Right cardiac atrium (tissue), 5 donors: ENCODE results near the gene GPR107. TPM values are rescaled to one million over a fixed set of nuclear protein-coding genes. Genes with fewer than 3 reads are reported as not detected.
A peak's percentile ranks its signal among the peaks of the same experiment; 100 is the strongest.

Experiments
- ATAC-seq, 2 donors: fragments of 200-7000 bp; cut with Tn5 transposase; one replicate each; pipeline versions ENCODE4 v1.8.0 to v1.9.1; 2020; ENCODE audit warnings: moderate library complexity in 2 of 2, mild to moderate bottlenecking in 1 of 2
- DNase-seq, 3 donors: peaks; one replicate each; pipeline ENCODE4 v3.0.0-alpha.2; 2020
- H3K27ac ChIP-seq: one replicate; pipeline ENCODE4 v1.5.1; 2013; ENCODE audit warnings: mild to moderate bottlenecking, low read length, control low read depth, moderate library complexity
- H3K27me3 ChIP-seq: one replicate; pipeline ENCODE4 v1.6.1; 2013; ENCODE audit not compliant: control insufficient read depth, insufficient read depth
- H3K4me1 ChIP-seq: one replicate; pipeline ENCODE4 v1.6.1; 2013; ENCODE audit warnings: low read length; ENCODE audit not compliant: control insufficient read depth, insufficient read depth
- H3K4me3 ChIP-seq: one replicate; pipeline ENCODE4 v1.5.1; 2013; ENCODE audit warnings: low read length, control low read depth
- H3K9me3 ChIP-seq: one replicate; pipeline ENCODE4 v1.6.1; 2013; ENCODE audit warnings: low read length; ENCODE audit not compliant: control insufficient read depth
- WGBS: extraction: QIAGEN DNeasy Blood & Tissue Kit; methylation state at CpG from one replicate; pipeline ENCODE4 v1.1.7; 2013; 5-methylcytosine and 5-hydroxymethylcytosine counted together
- intact Hi-C, 4 donors: fragments of 100-400 bp; cut with DNase I; formaldehyde crosslinking; loops; one replicate each; pipeline versions ENCODE4 v1.11.0 to v1.14.0; 2022 to 2023
- polyA plus RNA-seq: library from polyadenylated mRNA; stranded (reverse); fragments of 200-250 nt; gene quantifications from one replicate; pipeline ENCODE4 v1.2.3, GENCODE V29; 2013
- total RNA-seq, 4 donors: library from RNA; stranded (reverse); fragmentation: NEBNext Ultra II Directional; extraction: Animal tissue kit (Norgen Biotek cat#: 25700); gene quantifications; one replicate each; pipeline ENCODE4 v1.2.1, GENCODE V29; 2021
- donor health status: healthy with polysubstance abuse.
- donor health status: DM: no; HTN: yes; CAD: no.
- donor health status: DM: no; HTN: no; CAD: no.
- donor health status: DM: no; HTN: yes; CAD: no; lungs with severe emphysema.
- donor health status: DM: yes; HTN: yes; CAD: no.

The GPR107 gene
- total and polyA plus RNA-seq, 5 donors, result 13.1 to 29.5 (median 23.9) TPM

GRCh38 chr9:130138791-130139190 lies 85.1 kb downstream of the GPR107 start:
- intact Hi-C loops, result no loop called here
- ATAC-seq (peak; percentile 84 to 88), DNase-seq (peak; percentile 72 to 86 (median 76))
- no peak overlapping the region for H3K27ac ChIP-seq
- H3K4me3 ChIP-seq, result no peak overlapping the region
- 24% methylated on average over 6 of the region's 6 CpGs for WGBS
- no peaks in the 10 kb centered on the region for H3K27me3 ChIP-seq
- no peaks in the 10 kb centered on the region for H3K9me3 ChIP-seq
- peaks cover 8% of the 10 kb centered on the region for H3K4me1 ChIP-seq

- Histone ChIP-seq H3K4me3 (no peak overlapping the region), H3K27me3 (no peaks in the 10 kb centered on the region), H3K9me3 (no peaks in the 10 kb centered on the region), H3K27ac (no peak overlapping the region), H3K4me1 (peaks cover 8% of the 10 kb centered on the region)
- ATAC-seq, result no peak
- 62% methylated on average over 10 of the region's 10 CpGs for whole genome bisulfite sequencing
- intact Hi-C loops, result no loop called here
- no peak for DNase-seq
These were observed 85.5 kb downstream of the GPR107 start for GRCh38 chr9:130139251-130139650.

GRCh38 chr9:130140706-130141105 lies 87.0 kb downstream of the GPR107 start:
- 82% methylated on average over 10 of the region's 10 CpGs for WGBS
- no peak overlapping the region for H3K4me3 ChIP-seq
- no peak for ATAC-seq
- DNase-seq, result no peak
- intact Hi-C loops, result no loop called here
- H3K27me3 ChIP-seq, result no peaks in the 10 kb centered on the region
- peaks cover 8% of the 10 kb centered on the region for H3K4me1 ChIP-seq
- H3K27ac ChIP-seq, result no peak overlapping the region
- no peaks in the 10 kb centered on the region for H3K9me3 ChIP-seq

- WGBS, result 83% methylated on average over 12 of the region's 12 CpGs
- Histone ChIP-seq H3K4me3 (no peak overlapping the region), H3K9me3 (no peaks in the 10 kb centered on the region), H3K27me3 (no peaks in the 10 kb centered on the region), H3K4me1 (peaks cover 8% of the 10 kb centered on the region), H3K27ac (no peak overlapping the region)
- no peak for ATAC-seq
- intact Hi-C loops, result no loop called here
- DNase-seq, result no peak
These were observed 88.3 kb downstream of the GPR107 start for GRCh38 chr9:130142056-130142455.

GRCh38 chr9:130142641-130143040 lies 88.9 kb downstream of the GPR107 start:
- ATAC-seq, result no peak
- intact Hi-C loops, result no loop called here
- WGBS, result 79% methylated on average over 6 of the region's 6 CpGs

GRCh38 chr9:130143279-130143893 lies 89.7 kb downstream of the GPR107 start:
- H3K27me3 ChIP-seq, result no peaks in the 10 kb centered on the region
- intact Hi-C loops, result no loop called here
- DNase-seq (no peak), ATAC-seq (no peak)
- no peak overlapping the region for H3K27ac ChIP-seq
- H3K4me3 ChIP-seq, result no peak overlapping the region
- 83% methylated on average over 24 of the region's 24 CpGs for WGBS
- H3K4me1 ChIP-seq, result peaks cover 8% of the 10 kb centered on the region
- H3K9me3 ChIP-seq, result no peaks in the 10 kb centered on the region

More at GRCh38 chr9:130142641-130143040, 88.9 kb downstream of the GPR107 start:
- H3K4me1 ChIP-seq, result peaks cover 8% of the 10 kb centered on the region
- H3K9me3 ChIP-seq, result no peaks in the 10 kb centered on the region
- H3K27me3 ChIP-seq, result no peaks in the 10 kb centered on the region
- H3K27ac ChIP-seq, result no peak overlapping the region
- DNase-seq, result no peak
- no peak overlapping the region for H3K4me3 ChIP-seq

- 15% methylated on average over 14 of the region's 14 CpGs for WGBS
- Histone ChIP-seq H3K4me3 (no peak overlapping the region), H3K27ac (no peak overlapping the region), H3K4me1 (peaks cover 4% of the 10 kb centered on the region), H3K9me3 (no peaks in the 10 kb centered on the region), H3K27me3 (no peaks in the 10 kb centered on the region)
- intact Hi-C loops, result no loop called here
- ATAC-seq (peak; percentile 83), DNase-seq (peak; percentile 52 to 77 (median 74))
These were observed 90.3 kb downstream of the GPR107 start for GRCh38 chr9:130143958-130144366.

GRCh38 chr9:130144703-130145102 lies 91.0 kb downstream of the GPR107 start:
- 67% methylated on average over 5 of the region's 5 CpGs for WGBS
- no peak overlapping the region for H3K4me3 ChIP-seq
- no peaks in the 10 kb centered on the region for H3K9me3 ChIP-seq
- peak in 1 of 3 donors; percentile 68 for DNase-seq
- H3K4me1 ChIP-seq, result no peaks in the 10 kb centered on the region
- peak; percentile 56 to 65 for ATAC-seq
- no peak overlapping the region for H3K27ac ChIP-seq
- intact Hi-C loops, result no loop called here
- H3K27me3 ChIP-seq, result no peaks in the 10 kb centered on the region

- no peaks in the 10 kb centered on the region for H3K4me1 ChIP-seq
- DNase-seq, result no peak
- intact Hi-C loops, result no loop called here
- no peaks in the 10 kb centered on the region for H3K9me3 ChIP-seq
- H3K4me3 ChIP-seq, result no peak overlapping the region
- H3K27ac ChIP-seq, result no peak overlapping the region
- H3K27me3 ChIP-seq, result no peaks in the 10 kb centered on the region
- ATAC-seq, result no peak
- WGBS, result 72% methylated on average over 1 of the region's 1 CpG
These were observed 92.0 kb downstream of the GPR107 start for GRCh38 chr9:130145658-130146057.

- H3K4me1 ChIP-seq, result no peaks in the 10 kb centered on the region
- no peak overlapping the region for H3K4me3 ChIP-seq
- no peaks in the 10 kb centered on the region for H3K27me3 ChIP-seq
- no peak overlapping the region for H3K27ac ChIP-seq
- WGBS, result 74% methylated on average over 5 of the region's 5 CpGs
- DNase-seq (no peak), ATAC-seq (no peak)
- H3K9me3 ChIP-seq, result no peaks in the 10 kb centered on the region
- intact Hi-C loops, result no loop called here
These were observed 93.5 kb downstream of the GPR107 start for GRCh38 chr9:130147198-130147597.

GRCh38 chr9:130147910-130148309 lies 94.2 kb downstream of the GPR107 start:
- Histone ChIP-seq H3K9me3 (no peaks in the 10 kb centered on the region), H3K27ac (no peak overlapping the region), H3K4me1 (no peaks in the 10 kb centered on the region), H3K4me3 (no peak overlapping the region), H3K27me3 (no peaks in the 10 kb centered on the region)
- intact Hi-C loops, result no loop called here
- WGBS, result 96% methylated on average over 3 of the region's 3 CpGs
- DNase-seq (no peak), ATAC-seq (no peak)

- H3K9me3 ChIP-seq, result no peaks in the 10 kb centered on the region
- H3K4me3 ChIP-seq, result no peak overlapping the region
- intact Hi-C loops, result no loop called here
- 86% methylated on average over 5 of the region's 5 CpGs for WGBS
- DNase-seq (no peak), ATAC-seq (no peak)
- H3K4me1 ChIP-seq, result no peaks in the 10 kb centered on the region
- H3K27ac ChIP-seq, result no peak overlapping the region
- no peaks in the 10 kb centered on the region for H3K27me3 ChIP-seq
These were observed 95.3 kb downstream of the GPR107 start for GRCh38 chr9:130149031-130149430.
